NCI-H82 treated with DMSO at 0.1 percent for 48 hours (cell line): Measurements from ENCODE around the gene ZNF428.
"Not testable (repeated sequence)": the region's sequence is repeated elsewhere in the genome, so short reads cannot be mapped to it uniquely, and the experiment has no call there.

Experiments used
- DNase-seq: peaks from one replicate; lab custom pipeline; 2025; ENCODE audit not compliant: unreplicated experiment; lab: John Stamatoyannopoulos, UW

The ZNF428 gene

GRCh38 chr19:43620061-43621001 lies 902 bp upstream of the ZNF428 start:
- no peak for DNase-seq

GRCh38 chr19:43618921-43619261 lies 538 bp downstream of the ZNF428 start:
- no peak for DNase-seq

GRCh38 chr19:43616954-43617353 lies 2.5 kb downstream of the ZNF428 start:
- no peak for DNase-seq

- no peak for DNase-seq
These were observed 3.1 kb downstream of the ZNF428 start for GRCh38 chr19:43616306-43616705.

GRCh38 chr19:43612374-43612773 lies 7.1 kb downstream of the ZNF428 start:
- DNase-seq = no peak

GRCh38 chr19:43611788-43612187 lies 7.6 kb downstream of the ZNF428 start, which contains the start of gene SRRM5:
Gene SRRM5 (plus strand): TSS chr19:43612088. CDS start chr19:43612122, 34 bp downstream.
- DNase-seq = no peak

- no peak for DNase-seq
These were observed 8.9 kb downstream of the ZNF428 start for GRCh38 chr19:43610493-43610892.

- no peak for DNase-seq
These were observed 9.6 kb downstream of the ZNF428 start for GRCh38 chr19:43609872-43610271.

GRCh38 chr19:43607238-43608205 lies 11.9 kb downstream of the ZNF428 start:
- DNase-seq = no peak

GRCh38 chr19:43606569-43607229 lies 12.7 kb downstream of the ZNF428 start:
- DNase-seq = no peak

GRCh38 chr19:43605875-43606568 lies 13.4 kb downstream of the ZNF428 start:
- DNase-seq = no peak

GRCh38 chr19:43600326-43600725 lies 19.1 kb downstream of the ZNF428 start:
- DNase-seq = not testable (repeated sequence)

- DNase-seq = no peak
These were observed 19.7 kb downstream of the ZNF428 start for GRCh38 chr19:43599635-43600295.

- DNase-seq = no peak
These were observed 20.8 kb downstream of the ZNF428 start for GRCh38 chr19:43598445-43599240.

GRCh38 chr19:43597876-43598275 lies 21.6 kb downstream of the ZNF428 start:
- no peak for DNase-seq

GRCh38 chr19:43596842-43597461 lies 22.5 kb downstream of the ZNF428 start:
- DNase-seq = no peak

GRCh38 chr19:43595999-43596841 lies 23.2 kb downstream of the ZNF428 start, which contains the start of the genes IRGQ and ZNF576:
Gene IRGQ (minus strand): TSS chr19:43596134. CDS start chr19:43595338, 796 bp downstream.
Gene ZNF576 (plus strand): TSS chr19:43596595. CDS start chr19:43597109, 514 bp downstream.
- DNase-seq = peak; percentile 99

- no peak for DNase-seq
These were observed 23.8 kb downstream of the ZNF428 start for GRCh38 chr19:43595605-43595998.
